Lung (tissue), 12 donors: ENCODE results near the gene RAB29. TPM values are rescaled to one million over a fixed set of nuclear protein-coding genes. Genes with fewer than 3 reads are reported as not detected.

Experiments
- ATAC-seq: fragments of 200-7000 bp; cut with Tn5 transposase; one replicate; pipeline ENCODE4 v1.9.1; 2020; ENCODE audit warnings: moderate number of reproducible peaks; ENCODE audit not compliant: insufficient read depth, low FRiP score
- DNase-seq, 3 donors: peaks; one replicate each; pipeline ENCODE4 v3.0.0-alpha.2; 2013 to 2017
- H3K27ac ChIP-seq, 2 donors: one replicate each; pipeline ENCODE4 v1.5.1; 2013; ENCODE audit warnings: mild to moderate bottlenecking in 2 of 2, moderate library complexity in 2 of 2, control low read depth in 1 of 2, inconsistent platforms in 1 of 2, low read depth in 1 of 2, low read length in 1 of 2
- H3K27me3 ChIP-seq, 3 donors: one replicate each; pipeline ENCODE4 v1.5.1; 2013; ENCODE audit warnings: low read length in 2 of 3; ENCODE audit not compliant: control insufficient read depth in 3 of 3, insufficient read depth in 3 of 3
- H3K36me3 ChIP-seq, 4 donors: one replicate each; pipeline ENCODE4 v1.5.1; 2013; ENCODE audit warnings: low read length in 4 of 4, mild to moderate bottlenecking in 1 of 4, moderate library complexity in 1 of 4; ENCODE audit not compliant: control insufficient read depth in 4 of 4, insufficient read depth in 4 of 4
- H3K4me1 ChIP-seq, 5 donors: one replicate each; pipeline ENCODE4 v1.5.1; 2013; ENCODE audit warnings: low read length in 5 of 5, mild to moderate bottlenecking in 2 of 5, moderate library complexity in 1 of 5; ENCODE audit not compliant: control insufficient read depth in 5 of 5, insufficient read depth in 5 of 5
- H3K4me3 ChIP-seq: one replicate; pipeline ENCODE4 v1.5.1; 2013; ENCODE audit warnings: mild to moderate bottlenecking, control low read depth, moderate library complexity
- H3K9ac ChIP-seq, 2 donors: one replicate each; pipeline ENCODE4 v1.5.1; 2013; ENCODE audit warnings: low read length in 2 of 2, control low read depth in 1 of 2; ENCODE audit not compliant: insufficient read depth in 1 of 2
- H3K9me3 ChIP-seq, 4 donors: one replicate each; pipeline ENCODE4 v1.5.1; 2013; ENCODE audit warnings: low read length in 3 of 4, mild to moderate bottlenecking in 1 of 4, moderate library complexity in 1 of 4; ENCODE audit not compliant: control insufficient read depth in 4 of 4, insufficient read depth in 3 of 4
- WGBS, 2 donors: extraction: QIAGEN DNeasy Blood & Tissue Kit; methylation state at CpG; one replicate each; pipeline ENCODE4 v1.1.7; 2013; 5-methylcytosine and 5-hydroxymethylcytosine counted together
- polyA plus RNA-seq, 2 donors: library from polyadenylated mRNA; stranded (reverse); fragments of 200-250 nt; gene quantifications; one replicate each; pipeline ENCODE4 v1.2.1, GENCODE V29; 2013
- total RNA-seq, 2 donors: library from RNA; depleted of rRNA in 1 of 2; stranded (reverse); fragments of >200 nt in 1 of 2; gene quantifications; one replicate each; pipeline ENCODE4 v1.2.1, GENCODE V29; 2014 to 2021
- TF ChIP-seq, protein P1 (sequence below): IDR thresholded peaks from 2 replicates; pipeline ENCODE4 v1.5.1; 2012; ENCODE audit warnings: mild to moderate bottlenecking; ENCODE audit errors: control extremely low read depth, extremely low read depth
- donor health status: control.
- donor health status: control.
- donor health status: Bipolar disorder and iron deficiency.
- donor health status: healthy.
- donor health status: DM: yes; HTN: yes; CAD: no.

RAB29 gene
- total and polyA plus RNA-seq, 4 donors = 8.7 to 20.0 (median 15.5) TPM

DNA sequence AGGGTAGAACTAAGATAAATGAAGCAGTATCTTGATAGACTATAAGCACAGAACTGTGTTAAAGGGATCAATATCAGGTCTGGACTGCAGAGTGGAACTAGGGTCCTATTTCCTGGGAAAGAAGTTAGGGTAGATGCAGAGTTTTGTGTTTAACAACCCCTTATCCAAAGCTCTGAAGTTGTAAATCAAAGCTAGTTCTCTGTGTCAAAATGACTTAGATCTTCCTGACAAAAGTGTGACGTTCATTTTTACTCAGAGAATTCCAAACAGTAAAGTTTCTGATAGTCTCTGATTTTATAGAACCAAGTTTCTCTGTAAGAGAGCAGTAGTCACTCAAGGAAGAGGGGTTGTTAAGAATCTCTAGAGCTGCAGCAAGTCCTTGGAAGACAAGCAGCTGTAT is 33.6 kb downstream of the RAB29 start:
- Histone ChIP-seq H3K36me3 (peaks cover 2 to 13% (median 9%) of the 10 kb centered on the region in 4 donors), H3K4me3 (no peak overlapping the region), H3K27me3 (no peaks in the 10 kb centered on the region), H3K4me1 (peaks cover 4 to 23% (median 16%) of the 10 kb centered on the region in 5 donors), H3K9me3 (no peaks in the 10 kb centered on the region), H3K9ac (no peak overlapping the region), H3K27ac (no peak overlapping the region)
- DNase-seq = peak in 1 of 3 donors; percentile 17
- TF ChIP-seq, protein P1, sequence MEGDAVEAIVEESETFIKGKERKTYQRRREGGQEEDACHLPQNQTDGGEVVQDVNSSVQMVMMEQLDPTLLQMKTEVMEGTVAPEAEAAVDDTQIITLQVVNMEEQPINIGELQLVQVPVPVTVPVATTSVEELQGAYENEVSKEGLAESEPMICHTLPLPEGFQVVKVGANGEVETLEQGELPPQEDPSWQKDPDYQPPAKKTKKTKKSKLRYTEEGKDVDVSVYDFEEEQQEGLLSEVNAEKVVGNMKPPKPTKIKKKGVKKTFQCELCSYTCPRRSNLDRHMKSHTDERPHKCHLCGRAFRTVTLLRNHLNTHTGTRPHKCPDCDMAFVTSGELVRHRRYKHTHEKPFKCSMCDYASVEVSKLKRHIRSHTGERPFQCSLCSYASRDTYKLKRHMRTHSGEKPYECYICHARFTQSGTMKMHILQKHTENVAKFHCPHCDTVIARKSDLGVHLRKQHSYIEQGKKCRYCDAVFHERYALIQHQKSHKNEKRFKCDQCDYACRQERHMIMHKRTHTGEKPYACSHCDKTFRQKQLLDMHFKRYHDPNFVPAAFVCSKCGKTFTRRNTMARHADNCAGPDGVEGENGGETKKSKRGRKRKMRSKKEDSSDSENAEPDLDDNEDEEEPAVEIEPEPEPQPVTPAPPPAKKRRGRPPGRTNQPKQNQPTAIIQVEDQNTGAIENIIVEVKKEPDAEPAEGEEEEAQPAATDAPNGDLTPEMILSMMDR = no peak
- ATAC-seq = no peak
- WGBS, 2 donors = 46 to 69% methylated on average over 1 of the region's 1 CpG

DNA sequence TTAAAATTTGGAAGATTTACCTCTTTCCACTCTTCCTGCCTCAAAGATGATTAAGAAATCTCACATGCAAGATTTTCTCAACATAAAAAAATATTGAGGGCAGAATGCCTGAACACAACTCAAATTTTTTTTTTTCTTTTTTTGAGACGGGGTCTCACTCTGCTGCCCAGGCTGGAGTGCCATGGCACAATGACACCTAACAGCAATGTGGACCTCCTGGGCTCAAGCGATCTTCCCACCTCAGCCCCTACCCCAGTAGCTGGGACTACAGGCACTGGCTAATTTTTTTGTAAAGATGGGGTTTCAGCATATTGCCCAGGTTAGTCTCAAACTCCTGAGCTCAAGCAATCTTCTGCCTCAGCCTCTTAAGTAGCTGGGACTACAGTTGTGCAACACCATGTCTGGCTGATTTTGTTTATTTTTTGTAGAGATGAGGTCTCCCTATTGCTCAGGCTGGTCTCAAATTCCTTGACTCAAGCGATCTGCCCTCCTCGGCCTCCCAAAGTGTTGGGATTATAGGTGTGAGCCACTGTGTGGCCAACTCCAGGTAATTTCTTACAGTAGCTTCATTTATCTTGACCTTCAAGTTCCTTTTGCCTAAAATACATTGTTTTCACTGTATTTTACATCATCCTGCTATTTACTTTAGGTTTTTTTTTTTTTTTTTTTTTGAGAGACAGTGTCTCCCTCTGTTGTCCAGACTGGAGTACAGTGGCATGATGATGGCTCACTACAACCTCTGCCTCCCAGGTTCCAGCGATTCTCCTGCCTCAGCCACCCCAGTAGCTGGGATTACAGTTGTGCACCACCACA is 35.7 kb downstream of the RAB29 start:
- Histone ChIP-seq H3K27me3 (no peaks in the 10 kb centered on the region), H3K9ac (no peak overlapping the region), H3K27ac (no peak overlapping the region), H3K4me3 (no peak overlapping the region), H3K36me3 (peaks cover 2 to 18% (median 10%) of the 10 kb centered on the region in 4 donors), H3K4me1 (peaks cover 3 to 16% (median 4%) of the 10 kb centered on the region in 5 donors), H3K9me3 (no peaks in the 10 kb centered on the region)
- DNase-seq (peak in 2 of 3 donors; percentile 29 to 51), ATAC-seq (no peak)
- TF ChIP-seq, protein P1 = no peak
- 65 to 68% methylated on average over 5 of the region's 5 CpGs for WGBS, 2 donors

DNA sequence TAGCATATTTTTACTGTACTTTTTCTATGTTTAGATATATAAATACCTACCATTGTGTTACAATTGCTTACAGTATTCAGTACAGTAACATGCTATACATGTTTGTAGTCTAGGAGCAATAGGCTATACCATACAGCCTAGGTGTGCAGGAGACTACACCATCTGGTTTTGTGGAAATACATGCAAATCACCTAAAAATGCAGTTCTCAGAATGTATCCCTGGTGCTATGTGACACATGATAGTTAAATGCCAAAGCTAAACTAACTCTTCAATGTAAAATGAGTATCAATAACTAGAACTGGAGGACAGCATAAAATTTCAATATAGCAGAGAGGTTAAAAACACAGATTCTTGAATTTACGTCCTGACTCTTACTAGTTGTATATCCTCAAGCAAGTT is 40.1 kb downstream of the RAB29 start:
- TF ChIP-seq, protein P1 = no peak
- Histone ChIP-seq H3K4me3 (no peak overlapping the region), H3K9ac (no peak overlapping the region), H3K9me3 (no peaks in the 10 kb centered on the region), H3K27ac (no peak overlapping the region), H3K4me1 (peaks cover 0 to 6% (median 0%) of the 10 kb centered on the region in 5 donors), H3K27me3 (no peaks in the 10 kb centered on the region), H3K36me3 (peaks cover under 1 to 12% (median 7%) of the 10 kb centered on the region in 4 donors)
- no peak for ATAC-seq
- 90 to 93% methylated on average over 1 of the region's 1 CpG for WGBS, 2 donors
- DNase-seq = no peak
